ENCODE measurements around the gene EZH2.

Gene EZH2

DNA sequence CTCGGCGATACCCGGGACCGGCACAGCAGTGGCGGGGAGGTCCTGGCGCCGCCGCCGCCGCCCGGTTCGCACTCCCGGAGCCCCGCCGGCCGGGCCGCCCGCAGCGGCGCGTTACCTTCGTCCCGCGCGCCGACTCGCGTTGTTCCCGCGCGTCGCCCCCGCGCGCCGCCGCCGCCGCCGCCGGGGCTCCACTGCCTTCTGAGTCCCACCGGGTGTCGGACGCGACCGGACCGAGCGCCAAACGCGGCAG is at the start of gene EZH2:
TSS of gene EZH2 (minus strand) at position 243 of the 250 bp plus-strand sequence. CDS start 36,993 bp downstream, outside the sequence.
- no peak for DNase-seq (ENCODE audit: low read depth)

DNA sequence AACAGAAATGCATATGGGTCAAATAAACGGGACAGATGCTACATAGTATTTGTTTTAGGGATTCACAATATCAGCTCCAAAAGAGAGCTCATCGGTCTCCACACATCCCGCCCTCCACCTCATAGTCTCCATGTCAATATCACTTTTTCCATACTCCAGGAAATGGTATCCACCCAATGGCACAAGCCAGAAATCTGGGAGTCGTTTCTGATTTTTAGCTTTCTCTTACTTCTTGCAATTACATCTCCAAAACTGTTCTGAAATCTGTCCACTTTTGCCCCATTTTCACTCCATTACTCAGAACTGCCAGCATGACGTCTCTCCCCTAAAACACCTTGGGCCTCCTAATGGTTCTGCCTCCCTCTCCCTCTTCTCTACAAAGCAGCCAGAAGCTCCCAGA is 47.4 kb upstream of the EZH2 start:
- no peak for DNase-seq (ENCODE audit: low read depth)

DNA sequence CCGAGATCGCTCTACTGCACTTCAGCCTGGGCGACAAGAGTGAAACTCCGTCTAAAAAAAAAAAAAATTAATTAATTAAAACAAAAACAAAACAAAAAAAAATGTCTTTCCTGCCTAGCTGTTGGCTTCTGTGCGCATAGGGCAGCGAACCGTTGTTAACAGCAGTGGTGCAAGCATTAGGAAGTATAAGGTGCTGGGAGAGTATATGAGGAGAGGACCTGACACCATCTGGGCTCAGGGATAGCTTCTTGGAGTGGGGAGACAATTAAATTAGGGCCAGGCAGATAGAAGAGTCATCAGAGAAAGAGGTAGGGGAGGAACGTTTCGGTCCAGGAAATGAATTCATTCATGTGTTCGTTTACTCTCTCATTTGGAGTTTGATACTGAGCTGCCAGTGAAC is 46.2 kb upstream of the EZH2 start:
- no peak for DNase-seq (ENCODE audit: low read depth)

DNA sequence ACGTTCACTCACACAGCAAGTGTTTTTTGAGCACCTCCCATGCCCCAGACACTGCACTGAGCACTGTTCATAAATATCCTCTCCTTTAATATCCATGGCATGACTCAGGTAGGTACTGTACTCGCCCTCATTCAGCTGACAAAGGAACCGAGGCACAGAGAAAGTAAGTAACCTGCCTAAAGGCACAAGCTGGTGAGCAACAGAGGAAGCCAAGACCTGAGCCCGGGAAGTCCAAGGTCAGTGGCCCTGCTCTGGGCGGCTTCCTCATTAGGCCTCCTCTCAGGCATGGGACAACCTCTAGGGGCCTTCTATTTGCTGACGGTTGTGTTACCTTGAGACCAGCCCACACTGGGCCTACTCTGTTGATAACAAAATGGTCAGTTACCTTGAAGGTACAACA is 45.1 kb upstream of the EZH2 start:
- DNase-seq (ENCODE audit: low read depth) = no peak

DNA sequence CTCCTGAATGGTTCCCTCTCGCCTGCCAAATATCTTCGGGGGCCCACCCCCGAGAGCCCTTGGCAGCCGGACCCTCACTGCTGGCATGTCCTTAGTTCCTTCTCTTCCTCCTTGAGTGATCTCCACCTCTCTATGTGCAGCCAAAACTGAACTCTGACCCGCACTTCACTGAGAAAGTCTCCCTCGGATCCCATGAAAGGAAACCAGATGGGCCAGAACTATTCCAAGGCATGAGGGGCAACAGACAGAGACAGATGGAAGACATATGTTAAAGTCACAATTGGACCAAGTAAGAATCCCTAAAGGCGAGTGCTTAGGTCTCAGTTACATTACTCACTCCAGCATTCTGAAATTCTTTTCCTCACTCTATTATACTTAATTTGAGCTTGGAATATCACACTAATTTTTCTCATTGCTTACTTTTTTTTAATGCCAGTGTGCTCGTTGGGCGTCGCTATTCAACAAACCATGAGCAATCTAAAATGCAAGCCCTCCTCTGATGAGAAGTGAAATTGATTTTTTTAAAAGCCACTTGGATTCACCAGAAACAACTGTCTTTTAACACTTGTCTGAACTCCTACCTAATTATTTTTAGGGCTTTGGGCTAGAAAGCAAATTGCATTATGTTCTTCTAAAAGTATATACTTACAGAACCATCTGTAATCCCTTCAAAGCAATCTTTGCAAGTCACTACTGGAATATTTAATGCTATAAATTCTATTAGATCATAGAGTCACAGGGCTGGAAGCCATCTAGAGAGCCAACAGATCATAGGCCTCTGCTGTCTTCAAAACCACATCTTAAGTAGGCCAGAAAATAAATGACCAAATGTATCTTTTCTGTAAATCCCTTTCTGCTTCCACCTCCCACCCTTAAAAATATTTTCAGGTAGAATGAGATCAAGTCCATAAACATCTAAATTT is 43.3 kb upstream of the EZH2 start:
- DNase-seq (ENCODE audit: low read depth) = no peak

DNA sequence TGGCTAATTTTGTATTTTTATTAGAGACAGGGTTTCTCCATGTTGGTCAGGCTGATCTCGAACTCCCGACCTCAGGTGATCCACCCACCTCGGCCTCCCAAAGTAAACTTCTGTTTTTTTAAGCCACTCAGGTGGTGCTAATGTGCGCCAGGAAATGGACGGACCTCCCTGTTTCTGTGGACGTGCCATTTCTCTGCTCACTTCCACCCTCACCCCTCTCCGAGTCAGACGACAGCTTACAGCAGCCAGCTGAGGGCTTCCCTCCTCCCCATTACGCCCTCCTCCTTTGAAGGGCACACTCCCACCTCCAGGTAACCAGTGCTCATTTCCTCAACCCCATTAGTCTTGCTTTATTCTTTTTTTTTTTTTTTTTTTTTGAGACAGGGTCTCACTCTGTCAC is 41.7 kb upstream of the EZH2 start:
- DNase-seq (ENCODE audit: low read depth) = no peak

DNA sequence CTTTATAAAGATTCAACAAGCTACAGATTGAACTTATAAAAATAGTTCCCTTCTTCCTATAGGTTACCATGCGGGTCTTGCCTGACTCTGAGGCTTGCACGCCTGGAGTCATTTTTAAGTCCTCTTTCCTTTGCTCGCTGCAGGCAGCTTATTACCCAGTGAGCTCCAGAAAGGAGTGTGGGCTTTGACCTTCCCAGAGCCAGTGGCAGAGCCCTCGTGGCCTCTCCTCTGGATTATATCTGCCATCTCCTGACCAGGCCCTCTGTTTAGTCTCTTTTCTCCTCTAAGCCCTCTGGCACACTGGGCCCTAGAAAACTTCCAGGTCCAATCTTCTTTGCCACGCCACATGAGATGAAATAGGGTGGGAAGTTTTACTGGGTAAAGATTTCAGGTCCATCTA is 39.9 kb upstream of the EZH2 start:
- no peak for DNase-seq (ENCODE audit: low read depth)

DNA sequence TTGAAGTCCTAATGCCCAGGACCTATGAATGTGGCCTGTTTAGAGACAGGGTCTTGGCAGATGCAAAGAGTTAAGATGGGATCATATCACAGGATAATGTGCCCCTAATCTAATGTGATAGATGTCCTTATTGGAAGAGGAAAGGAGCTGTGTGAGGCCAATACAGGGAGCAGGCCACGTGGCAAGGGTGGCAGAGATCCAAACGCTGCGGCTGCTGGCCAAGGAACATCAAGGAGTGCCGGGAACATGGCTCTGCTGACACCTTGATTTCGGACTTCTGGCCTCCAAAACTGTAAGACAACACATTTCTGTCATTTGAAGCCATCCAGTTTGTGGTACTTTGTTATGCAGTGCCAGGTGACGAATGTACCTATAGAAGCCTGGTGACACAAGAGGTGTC is 37.7 kb upstream of the EZH2 start:
- no peak for DNase-seq (ENCODE audit: low read depth)

DNA sequence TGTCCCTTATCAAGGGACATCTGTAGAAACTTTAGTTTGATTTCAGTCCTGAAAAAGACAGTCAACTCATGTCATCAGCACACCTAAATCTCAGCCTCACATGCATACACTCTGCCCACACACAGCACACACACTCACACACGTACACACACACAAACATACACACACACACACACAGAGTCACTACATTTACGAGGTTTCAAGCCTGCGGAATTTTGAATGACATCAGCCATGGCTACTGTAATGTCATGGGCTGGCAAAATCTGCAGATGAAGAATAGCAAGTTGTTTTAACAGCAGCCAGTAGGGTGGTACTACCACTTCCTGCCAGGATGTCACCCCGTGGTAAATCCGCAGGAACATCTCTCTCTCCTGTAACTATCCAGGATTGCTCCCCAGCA is 37.1 kb upstream of the EZH2 start:
- no peak for DNase-seq (ENCODE audit: low read depth)

DNA sequence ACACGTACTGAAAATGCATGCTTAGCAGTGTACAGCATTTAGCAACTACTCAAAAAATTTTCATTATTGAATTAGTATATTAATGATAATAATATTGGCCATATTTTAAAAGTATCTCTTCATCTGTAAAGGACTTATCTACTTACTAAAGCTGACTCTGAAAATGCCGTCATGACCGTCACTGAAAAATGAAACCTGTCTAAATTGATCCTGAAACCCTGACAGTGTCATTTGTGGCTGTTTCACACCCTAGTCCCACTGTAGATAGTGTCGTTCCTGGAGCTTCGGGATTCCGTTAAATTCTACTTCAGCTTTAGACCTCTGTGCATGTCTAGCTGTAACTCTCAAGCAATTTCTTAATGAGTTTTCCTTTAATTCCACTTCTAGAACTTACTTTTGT is 35.8 kb upstream of the EZH2 start:
- DNase-seq (ENCODE audit: low read depth) = no peak

DNA sequence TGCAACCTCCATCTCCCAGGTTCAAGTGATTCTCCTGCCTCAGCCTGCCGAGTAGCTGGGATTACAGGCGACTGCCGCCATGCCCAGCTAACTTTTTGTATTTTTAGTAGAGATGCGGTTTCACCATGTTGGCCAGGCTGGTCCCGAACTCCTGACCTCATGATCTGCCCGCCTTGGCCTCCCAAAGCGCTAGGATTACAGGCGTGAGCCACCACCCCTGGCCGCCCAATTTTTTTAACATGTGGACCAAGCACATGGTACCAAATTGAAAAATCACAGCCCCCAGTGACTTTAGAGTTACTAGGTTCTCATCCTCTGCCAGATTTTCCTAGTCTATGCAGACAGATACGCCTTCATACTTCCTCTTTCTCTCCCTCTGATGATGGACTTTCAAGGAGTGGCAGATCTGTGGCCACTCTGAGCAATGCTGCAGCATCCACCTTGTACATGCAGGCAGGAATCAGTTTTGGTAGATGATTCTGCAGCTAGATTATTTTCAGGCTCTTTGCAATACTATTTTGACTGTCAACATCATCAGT is 34.0 kb upstream of the EZH2 start:
- no peak for DNase-seq (ENCODE audit: low read depth)

DNA sequence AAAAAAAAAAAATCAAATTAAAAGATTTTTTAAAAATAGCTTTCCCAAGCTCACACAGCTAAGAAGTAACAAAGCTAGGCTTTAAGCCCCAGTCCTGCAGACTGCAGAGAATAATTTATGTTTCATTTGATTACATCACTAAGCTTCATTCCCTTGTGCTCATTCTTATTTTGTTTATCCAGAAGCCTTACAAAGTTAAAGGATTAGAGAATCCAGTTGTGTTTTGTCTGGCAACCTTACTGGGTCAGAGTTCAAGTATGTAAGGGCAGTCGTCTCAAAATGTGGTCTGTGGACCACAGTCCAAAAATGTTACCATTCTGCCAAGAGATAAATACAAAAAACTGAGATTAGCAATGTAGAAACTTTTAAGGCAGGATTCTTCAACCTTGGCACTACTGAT is 32.1 kb upstream of the EZH2 start:
- DNase-seq (ENCODE audit: low read depth) = no peak

DNA sequence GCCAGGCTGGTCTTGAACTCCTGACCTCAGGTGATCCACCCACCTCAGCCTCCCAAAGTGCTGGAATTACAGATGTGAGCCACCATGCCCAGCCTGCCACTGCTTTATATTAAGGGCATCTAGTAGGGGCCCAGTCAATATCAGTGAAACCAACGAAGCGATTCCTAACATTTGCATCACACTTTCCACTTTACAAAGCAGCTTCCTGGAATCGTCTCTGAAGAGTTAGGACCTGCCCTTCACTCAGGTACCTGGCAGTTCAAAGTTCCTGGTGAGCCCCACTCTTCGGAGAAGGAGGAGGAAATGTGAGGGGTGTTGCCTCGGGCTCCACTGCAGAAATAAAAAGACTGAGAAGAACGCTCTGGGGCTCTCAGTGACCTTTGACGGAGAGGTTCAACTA is 31.1 kb upstream of the EZH2 start:
- no peak for DNase-seq (ENCODE audit: low read depth)

DNA sequence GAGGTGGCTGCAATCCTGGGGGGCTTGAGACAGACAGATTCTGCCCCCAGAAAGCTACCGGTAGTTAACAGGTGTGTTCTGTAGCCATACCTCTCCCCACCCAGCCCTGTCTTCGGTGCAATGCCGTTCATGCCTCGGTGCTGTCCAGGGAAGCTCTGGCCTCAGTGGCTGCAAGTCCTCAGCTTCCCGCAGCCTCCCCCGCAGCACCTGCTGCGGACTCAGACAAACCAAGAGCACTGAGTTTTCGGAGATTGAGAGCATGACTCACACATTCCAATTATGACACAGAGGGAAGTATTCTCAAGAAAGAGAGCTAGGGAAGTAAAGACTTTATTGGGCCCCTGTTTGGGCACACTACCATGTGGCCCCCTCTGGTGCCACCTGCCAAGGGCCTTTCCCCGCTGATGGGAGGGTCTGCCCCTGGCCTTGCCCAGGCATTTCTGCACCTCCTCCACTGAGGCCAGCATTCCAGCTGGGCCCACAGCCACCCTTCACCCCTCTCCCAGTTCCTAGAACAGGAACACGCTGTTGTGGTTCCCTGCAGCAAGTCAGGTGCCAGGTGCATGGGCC is 30.2 kb upstream of the EZH2 start:
- peak; percentile 21 for DNase-seq (ENCODE audit: low read depth)

DNA sequence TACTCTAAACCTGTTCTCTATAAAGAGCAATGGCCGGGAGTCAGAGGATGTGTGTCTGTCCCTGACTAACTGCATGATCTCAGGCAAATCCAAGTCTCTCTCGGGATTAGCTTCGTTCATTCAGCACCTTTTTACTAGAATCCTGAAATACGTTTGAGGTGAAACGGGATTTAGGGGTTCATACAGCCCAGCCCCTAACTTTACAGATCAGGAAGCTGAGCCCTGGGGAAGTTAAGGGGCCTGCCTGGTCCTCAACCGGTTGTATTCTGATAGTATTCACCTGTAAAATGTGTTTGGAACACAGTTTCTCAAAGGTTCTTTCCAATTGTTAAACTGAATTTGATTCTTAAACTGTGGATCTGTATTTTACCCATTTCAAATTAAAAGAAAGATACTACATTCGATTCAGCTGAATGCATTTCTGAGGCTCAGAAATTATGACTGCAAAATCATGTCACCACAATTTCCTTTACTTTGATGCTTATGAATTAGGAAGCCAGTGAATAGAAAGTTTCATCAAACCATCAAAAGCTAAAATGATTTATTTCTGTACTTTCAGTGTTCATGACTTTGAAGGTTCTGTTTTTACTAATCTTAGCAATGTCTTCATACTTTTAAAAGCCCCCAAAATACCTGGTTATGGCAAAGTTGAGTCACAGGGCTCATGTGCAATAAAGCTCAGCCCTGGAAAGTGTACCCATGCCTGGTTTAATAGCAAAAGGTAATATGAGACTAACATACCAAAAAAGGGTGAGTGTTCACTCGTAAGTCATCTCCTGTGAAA is 28.9 kb upstream of the EZH2 start:
- DNase-seq (ENCODE audit: low read depth) = no peak

DNA sequence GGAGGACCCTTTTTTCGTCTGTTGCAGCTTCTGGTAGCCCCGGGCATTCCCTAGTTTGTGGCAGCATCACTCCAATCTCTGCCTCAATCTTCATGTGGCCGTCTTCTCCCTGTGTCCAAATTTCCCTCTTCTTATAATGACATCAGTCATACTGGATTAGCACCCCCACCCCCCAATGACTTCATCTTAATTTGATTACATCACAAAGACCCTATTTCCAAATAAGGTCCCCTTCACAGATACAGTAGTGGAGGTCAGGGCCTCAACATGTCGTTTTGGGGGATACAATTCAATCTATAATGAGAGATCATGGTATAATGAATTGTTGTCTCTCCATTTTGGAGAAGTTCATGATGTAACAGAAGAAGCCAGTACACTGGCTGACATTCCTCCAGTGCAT is 28.1 kb upstream of the EZH2 start:
- no peak for DNase-seq (ENCODE audit: low read depth)

DNA sequence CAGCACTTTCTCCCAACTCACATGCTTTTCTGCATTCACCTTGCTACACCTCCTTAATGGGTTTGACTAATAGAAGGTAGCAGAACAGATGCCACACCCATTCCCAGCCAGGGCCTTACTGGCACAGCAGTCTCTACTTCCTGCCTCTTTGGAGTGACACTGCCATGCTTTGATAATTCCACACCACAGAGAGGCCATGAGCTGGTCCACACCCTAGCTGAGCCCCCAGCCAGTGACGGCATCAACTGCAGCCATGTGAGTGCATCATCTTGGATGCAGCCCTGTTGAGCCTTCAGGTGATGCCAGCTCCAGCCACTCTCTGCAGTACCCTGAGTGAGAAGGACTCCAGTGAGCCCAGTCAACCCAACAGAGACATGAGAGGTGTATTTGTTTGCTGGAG is 27.5 kb upstream of the EZH2 start:
- no peak for DNase-seq (ENCODE audit: low read depth)

DNA sequence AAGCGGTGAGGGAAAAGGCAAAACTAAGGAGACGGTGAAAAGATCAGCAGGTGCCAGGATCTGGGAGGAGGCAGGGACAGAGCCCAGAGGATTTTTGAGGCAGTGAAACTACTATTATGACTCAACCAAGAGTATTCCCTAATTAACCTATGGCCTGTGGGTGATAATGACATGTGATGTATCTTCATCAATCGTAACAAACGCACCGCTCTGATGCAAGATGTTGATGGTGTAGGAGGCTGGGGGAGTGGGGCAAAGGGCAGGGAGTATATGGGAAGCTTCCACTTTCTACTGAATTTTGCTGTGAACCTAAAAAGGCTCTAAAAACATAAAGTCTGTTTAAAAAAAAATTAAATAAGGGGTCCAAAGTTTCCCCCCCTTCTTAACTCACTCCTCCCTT is 25.5 kb upstream of the EZH2 start:
- no peak for DNase-seq (ENCODE audit: low read depth)

DNA sequence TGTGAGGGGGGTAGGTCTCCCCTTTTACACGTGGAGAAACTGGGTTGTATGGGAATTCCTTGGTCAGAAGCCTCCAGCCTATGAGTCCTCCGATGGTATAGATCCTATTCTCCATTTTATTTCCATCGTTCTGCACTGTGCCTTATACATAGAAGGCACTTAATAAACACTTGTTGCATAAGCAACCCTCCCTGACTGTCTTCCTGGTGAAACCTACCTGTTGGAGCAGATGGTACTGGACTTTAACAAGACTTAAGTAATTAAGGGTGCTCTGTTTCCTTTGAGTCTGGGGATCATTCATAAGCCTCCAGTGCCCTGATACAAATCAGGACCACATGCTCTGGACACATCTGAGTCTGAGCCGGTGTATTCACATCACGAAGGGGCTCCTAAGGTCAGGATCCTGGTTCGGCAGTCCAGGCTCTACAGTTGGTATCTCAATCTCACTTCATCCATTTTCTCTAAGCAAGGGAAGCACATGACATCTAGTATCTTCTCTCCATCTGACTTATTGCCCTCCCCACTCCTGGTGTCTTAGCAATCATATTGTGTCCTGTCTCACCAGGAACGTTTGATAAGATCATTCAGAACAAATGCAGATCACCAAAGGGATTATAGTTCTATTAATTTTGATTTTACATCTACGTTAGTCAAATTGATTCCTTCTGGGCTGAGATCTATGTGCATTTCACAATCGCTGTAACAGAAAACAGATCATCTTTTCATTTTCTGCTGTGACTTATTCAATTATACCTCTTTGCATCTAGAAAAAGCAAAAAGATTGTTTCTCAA is 22.8 kb upstream of the EZH2 start:
- DNase-seq (ENCODE audit: low read depth) = no peak

DNA sequence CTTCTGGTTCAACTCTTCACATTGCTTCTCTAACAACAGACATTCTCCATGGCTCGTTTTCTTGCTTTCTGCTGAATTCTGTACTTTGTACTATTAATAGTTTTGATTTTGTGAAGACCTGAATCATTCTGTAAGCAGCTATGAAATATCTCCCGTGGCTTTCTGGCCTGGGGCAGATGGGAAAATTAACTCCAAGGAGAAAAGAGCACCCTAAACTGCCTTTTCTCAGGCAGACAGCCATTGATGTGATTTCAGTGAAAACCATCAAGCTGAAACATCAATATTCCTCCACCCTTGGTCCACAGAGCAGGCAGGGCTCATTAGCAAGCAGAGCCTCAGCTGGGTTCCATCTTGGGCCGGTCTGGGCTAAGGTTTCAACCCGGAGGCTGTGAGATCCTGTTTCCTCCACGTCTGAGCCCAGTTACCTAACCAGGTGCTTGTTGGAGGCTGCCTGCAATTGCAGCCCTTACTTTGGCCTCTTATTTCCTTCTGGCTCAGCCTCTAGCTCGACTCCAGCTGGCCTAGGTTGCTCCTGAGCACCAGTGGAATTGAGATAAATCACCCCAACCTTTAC is 21.1 kb upstream of the EZH2 start:
- DNase-seq (ENCODE audit: low read depth) = no peak

DNA sequence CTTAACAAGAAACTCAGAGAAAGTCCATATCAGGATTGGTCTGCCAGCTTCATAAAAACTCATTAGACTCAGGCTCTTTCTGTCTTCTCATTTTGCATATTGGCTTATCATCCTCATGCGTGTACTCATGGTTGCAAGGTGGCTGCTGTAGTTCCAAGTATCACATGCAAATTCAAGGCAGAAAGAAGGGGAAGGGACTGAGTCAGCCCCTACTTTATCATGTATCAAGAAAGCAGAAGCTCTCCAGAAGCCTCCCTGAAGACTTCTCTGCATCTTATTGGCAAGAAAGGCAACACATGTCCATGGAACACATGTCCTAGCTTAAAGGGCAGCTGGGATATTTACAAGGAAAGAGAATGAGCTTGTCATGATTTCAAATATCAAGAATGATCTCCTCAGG is 19.4 kb upstream of the EZH2 start:
- no peak for DNase-seq (ENCODE audit: low read depth)

DNA sequence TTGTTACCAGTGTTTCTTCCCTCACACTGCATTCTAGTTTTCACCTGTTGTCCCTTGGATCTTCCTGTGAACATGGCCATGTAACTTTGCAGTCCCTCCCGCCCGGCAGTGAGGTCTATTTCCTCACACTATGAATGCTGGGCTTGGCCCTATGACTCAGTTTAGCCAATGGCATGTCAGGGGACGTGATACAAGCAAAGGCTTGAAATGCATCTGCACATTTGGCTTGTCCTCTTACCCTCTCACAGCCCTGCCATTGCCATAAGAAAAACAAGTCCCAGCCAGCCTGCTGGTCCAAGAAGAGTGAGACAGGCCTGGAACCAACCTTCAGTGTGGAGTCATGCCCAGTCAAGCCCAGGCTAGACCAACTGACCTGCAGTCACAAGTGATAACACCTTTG is 17.1 kb upstream of the EZH2 start:
- no peak for DNase-seq (ENCODE audit: low read depth)

All from stimulated activated CD8-positive, alpha-beta memory T cell treated with anti-CD3 and anti-CD28 coated beads, Interleukin-15, amount 100 ng/mL, for 24 hours (primary cell).